Measurements from ENCODE around the gene GRIN1. TPM values are rescaled to one million over a fixed set of nuclear protein-coding genes. Genes with fewer than 3 reads are reported as not detected.

Gene GRIN1
- total RNA-seq, 2 donors from 2014 or later = 0.35 to 0.73 TPM

- H3K36me3 Mint-ChIP-seq (ENCODE audit: low read depth) = no peaks in the 10 kb centered on the region
- no peak overlapping the region for H3K27ac Mint-ChIP-seq
- H3K27me3 Mint-ChIP-seq (ENCODE audit: insufficient read depth) = peaks cover 89% of the 10 kb centered on the region
- Histone ChIP-seq H3K4me1 (ENCODE audit: control insufficient read depth, insufficient read depth, low read length) (no peaks in the 10 kb centered on the region), H3K27me3 (ENCODE audit: control insufficient read depth, insufficient read depth, low read length, poor library complexity, severe bottlenecking) (peaks cover 88% of the 10 kb centered on the region), H3K36me3 (ENCODE audit: control insufficient read depth, insufficient read depth, low read length) (no peaks in the 10 kb centered on the region), H3K9me3 (ENCODE audit: control insufficient read depth, low read length) (no peaks in the 10 kb centered on the region), H3K9ac (ENCODE audit: extremely low read depth, low read length, poor library complexity, severe bottlenecking) (no peak overlapping the region), H3K4me3 (ENCODE audit: low read length) (no peak overlapping the region), H3K27ac (ENCODE audit: low read depth, low read length) (no peak overlapping the region)
- TF ChIP-seq CTCF (conservative IDR thresholded peaks at IDR 0.05) = no peak
- 40 to 62% methylated on average over 1 to 4 of the region's 4 CpGs for WGBS, 2 experiments (ENCODE audit: insufficient coverage in 1 of 2, insufficient read length in 1 of 2)
- H3K9me3 Mint-ChIP-seq = no peaks in the 10 kb centered on the region
- H3K4me1 Mint-ChIP-seq = no peaks in the 10 kb centered on the region
- H3K4me3 Mint-ChIP-seq = no peak overlapping the region
- DNase-seq = no peak
Measured at GRCh38 chr9:137158625-137159024, 19.7 kb downstream of the GRIN1 start.

GRCh38 chr9:137159105-137160053, 20.4 kb downstream of the GRIN1 start:
- Histone ChIP-seq H3K4me3 (ENCODE audit: low read length) (no peak overlapping the region), H3K27me3 (ENCODE audit: control insufficient read depth, insufficient read depth, low read length, poor library complexity, severe bottlenecking) (peaks cover 95% of the 10 kb centered on the region), H3K4me1 (ENCODE audit: control insufficient read depth, insufficient read depth, low read length) (no peaks in the 10 kb centered on the region), H3K9me3 (ENCODE audit: control insufficient read depth, low read length) (no peaks in the 10 kb centered on the region), H3K9ac (ENCODE audit: extremely low read depth, low read length, poor library complexity, severe bottlenecking) (no peak overlapping the region), H3K36me3 (ENCODE audit: control insufficient read depth, insufficient read depth, low read length) (no peaks in the 10 kb centered on the region), H3K27ac (ENCODE audit: low read depth, low read length) (no peak overlapping the region)
- H3K4me3 Mint-ChIP-seq = no peak overlapping the region
- H3K9me3 Mint-ChIP-seq = no peaks in the 10 kb centered on the region
- TF ChIP-seq CTCF (conservative IDR thresholded peaks at IDR 0.05) = no peak
- 28 to 57% methylated on average over 7 to 14 of the region's 14 CpGs for WGBS, 2 experiments (ENCODE audit: insufficient coverage in 1 of 2, insufficient read length in 1 of 2)
- no peak for DNase-seq
- H3K27ac Mint-ChIP-seq = no peak overlapping the region
- no peaks in the 10 kb centered on the region for H3K4me1 Mint-ChIP-seq
- no peaks in the 10 kb centered on the region for H3K36me3 Mint-ChIP-seq (ENCODE audit: low read depth)
- H3K27me3 Mint-ChIP-seq (ENCODE audit: insufficient read depth) = peaks cover 94% of the 10 kb centered on the region

GRCh38 chr9:137160054-137160425, 21.1 kb downstream of the GRIN1 start:
- Mint-ChIP-seq H3K4me1 (no peaks in the 10 kb centered on the region), H3K27ac (no peak overlapping the region), H3K9me3 (no peaks in the 10 kb centered on the region), H3K36me3 (ENCODE audit: low read depth) (no peaks in the 10 kb centered on the region), H3K27me3 (ENCODE audit: insufficient read depth) (peaks cover 94% of the 10 kb centered on the region), H3K4me3 (no peak overlapping the region)
- no peak for TF ChIP-seq CTCF (conservative IDR thresholded peaks at IDR 0.05)
- Histone ChIP-seq H3K27ac (ENCODE audit: low read depth, low read length) (no peak overlapping the region), H3K27me3 (ENCODE audit: control insufficient read depth, insufficient read depth, low read length, poor library complexity, severe bottlenecking) (peaks cover 100% of the 10 kb centered on the region), H3K9me3 (ENCODE audit: control insufficient read depth, low read length) (no peaks in the 10 kb centered on the region), H3K9ac (ENCODE audit: extremely low read depth, low read length, poor library complexity, severe bottlenecking) (no peak overlapping the region), H3K4me1 (ENCODE audit: control insufficient read depth, insufficient read depth, low read length) (no peaks in the 10 kb centered on the region), H3K4me3 (ENCODE audit: low read length) (no peak overlapping the region), H3K36me3 (ENCODE audit: control insufficient read depth, insufficient read depth, low read length) (no peaks in the 10 kb centered on the region)
- WGBS, 2 experiments (ENCODE audit: insufficient coverage in 1 of 2, insufficient read length in 1 of 2) = 63 to 78% methylated on average over 14 to 17 of the region's 17 CpGs
- DNase-seq = no peak
